GM23338 (cell line): ENCODE results near the gene SLC26A11. TPM values are rescaled to one million over a fixed set of nuclear protein-coding genes. Genes with fewer than 3 reads are reported as not detected.
A peak's percentile ranks its signal among the peaks of the same experiment; 100 is the strongest.

ENCODE experiments used
- ATAC-seq: fragments of 200-7000 bp; cut with Tn5 transposase; 3 replicates; pipeline ENCODE4 v1.9.1; 2020
- DNase-seq: peaks from one replicate; pipeline ENCODE4 v3.0.0-alpha.2; 2015; ENCODE audit warnings: low spot score
- H2AFZ ChIP-seq: fragments of 200-600 bp; sonication (generic); 2 replicates; pipeline ENCODE4 v1.8.0; 2016; ENCODE audit warnings: antibody characterized with exemption, mild to moderate bottlenecking, moderate library complexity
- H3F3A ChIP-seq: fragments of 200-600 bp; sonication (generic); replicated peaks from 2 replicates; pipeline ENCODE4 v1.8.0; 2017; ENCODE audit warnings: antibody characterized with exemption, mixed run types, low read depth
- H3K27ac ChIP-seq: fragments of 200-600 bp; sonication (generic); 2 replicates; pipeline ENCODE4 v1.6.1; 2016; ENCODE audit warnings: low read depth
- H3K27me3 ChIP-seq: fragments of 200-600 bp; sonication (generic); 2 replicates; pipeline ENCODE4 v1.8.0; 2016; ENCODE audit warnings: mild to moderate bottlenecking, mixed run types, moderate library complexity; ENCODE audit not compliant: insufficient read depth
- H3K36me3 ChIP-seq: fragments of 200-600 bp; sonication (generic); 2 replicates; pipeline ENCODE4 v1.8.0; 2016; ENCODE audit warnings: mild to moderate bottlenecking; ENCODE audit not compliant: insufficient read depth
- H3K4me1 ChIP-seq: fragments of 200-600 bp; sonication (generic); 2 replicates; pipeline ENCODE4 v1.8.0; 2016; ENCODE audit warnings: mild to moderate bottlenecking, moderate library complexity; ENCODE audit not compliant: insufficient read depth
- H3K4me2 ChIP-seq: fragments of 200-600 bp; sonication (generic); 2 replicates; pipeline ENCODE4 v1.7.1; 2017; ENCODE audit warnings: mixed run types
- H3K4me3 ChIP-seq: fragments of 200-600 bp; sonication (generic); 2 replicates; pipeline ENCODE4 v1.6.1; 2016; ENCODE audit warnings: mixed run types
- H3K79me2 ChIP-seq: fragments of 200-600 bp; sonication (generic); replicated peaks from 2 replicates; pipeline ENCODE4 v1.8.0; 2017; ENCODE audit warnings: mild to moderate bottlenecking; ENCODE audit not compliant: insufficient read depth
- H3K9me2 ChIP-seq: fragments of 200-600 bp; sonication (generic); 2 replicates; pipeline ENCODE4 v1.8.0; 2017; ENCODE audit not compliant: insufficient read depth
- H4K20me1 ChIP-seq: fragments of 200-600 bp; sonication (generic); replicated peaks from 2 replicates; pipeline ENCODE4 v1.8.0; 2017; ENCODE audit warnings: mild to moderate bottlenecking; ENCODE audit not compliant: insufficient read depth
- H3K27ac Mint-ChIP-seq: 2 replicates; pipeline ENCODE4 v1.8.0; 2020; ENCODE audit warnings: inconsistent platforms, mild to moderate bottlenecking, moderate library complexity, mixed read lengths
- H3K27me3 Mint-ChIP-seq: 3 replicates; pipeline ENCODE4 v1.8.0; 2022; ENCODE audit warnings: low read depth, mild to moderate bottlenecking, moderate library complexity, mixed read lengths, inconsistent platforms; ENCODE audit not compliant: insufficient read depth, poor library complexity
- H3K36me3 Mint-ChIP-seq: 3 replicates; pipeline ENCODE4 v1.8.0; 2021; ENCODE audit warnings: low read depth, mild to moderate bottlenecking, inconsistent platforms, moderate library complexity, mixed read lengths
- H3K4me1 Mint-ChIP-seq: 3 replicates; pipeline ENCODE4 v1.8.0; 2020; ENCODE audit warnings: mild to moderate bottlenecking, inconsistent platforms, mixed read lengths
- H3K4me3 Mint-ChIP-seq: 3 replicates; pipeline ENCODE4 v1.8.0; 2021; ENCODE audit warnings: moderate library complexity, mild to moderate bottlenecking, inconsistent platforms, mixed read lengths
- H3K9me3 Mint-ChIP-seq: 3 replicates; pipeline ENCODE4 v1.8.0; 2020; ENCODE audit warnings: moderate library complexity, mild to moderate bottlenecking, inconsistent platforms, mixed read lengths
- CREB1 ChIP-seq: fragments of 250-450 bp; sonication (Bioruptor Pico); IDR thresholded peaks from 2 replicates; pipeline ENCODE4 v1.5.0; 2020; ENCODE audit warnings: low read depth, mild to moderate bottlenecking, moderate library complexity
- ETS1 ChIP-seq: IDR thresholded peaks from 2 replicates; pipeline ENCODE4 v1.6.1; 2016; ENCODE audit warnings: antibody characterized with exemption
- EZH2 ChIP-seq: fragments of 200-600 bp; sonication (generic); IDR thresholded peaks from one replicate; pipeline ENCODE4 v1.8.0; 2017; ENCODE audit warnings: antibody characterized with exemption, mild to moderate bottlenecking, low read depth; ENCODE audit not compliant: unreplicated experiment
- EZH2phosphoT487 ChIP-seq: fragments of 200-600 bp; sonication (generic); IDR thresholded peaks from one replicate; pipeline ENCODE4 v1.8.1; 2018; ENCODE audit warnings: antibody characterized with exemption; ENCODE audit not compliant: unreplicated experiment
- JUNB ChIP-seq: IDR thresholded peaks from one replicate; pipeline ENCODE4 v1.6.1; 2016; ENCODE audit warnings: antibody characterized with exemption; ENCODE audit not compliant: unreplicated experiment
- NANOG ChIP-seq: IDR thresholded peaks from 2 replicates; pipeline ENCODE4 v1.6.1; 2016; ENCODE audit warnings: antibody characterized with exemption, borderline replicate concordance
- POLR2AphosphoS5 ChIP-seq: IDR thresholded peaks from 2 replicates; pipeline ENCODE4 v1.6.1; 2016; ENCODE audit warnings: antibody characterized with exemption, low read depth
- STAT1 ChIP-seq: IDR thresholded peaks from one replicate; pipeline ENCODE4 v1.6.1; 2016; ENCODE audit warnings: antibody characterized with exemption; ENCODE audit not compliant: unreplicated experiment
- ZNF114 ChIP-seq: fragments of 250-450 bp; sonication (Bioruptor Pico); IDR thresholded peaks from 2 replicates; pipeline ENCODE4 v1.5.0; 2020; ENCODE audit warnings: mild to moderate bottlenecking, moderate library complexity
- ZNF331 ChIP-seq: fragments of 250-450 bp; sonication (Bioruptor Pico); IDR thresholded peaks from 2 replicates; pipeline ENCODE4 v1.5.0; 2020; ENCODE audit warnings: low read depth, mild to moderate bottlenecking, moderate library complexity
- polyA plus RNA-seq: library from polyadenylated mRNA; unstranded; fragments of >200 nt; fragmentation: Nextera tagmentation; extraction: Ambion mirVana; gene quantifications from 2 replicates; pipeline ENCODE4 v1.2.1, GENCODE V29; 2016
- total RNA-seq: library from RNA; depleted of rRNA; stranded (reverse); fragments of >200 nt; shearing (Covaris generic); gene quantifications from 2 replicates; pipeline ENCODE4 v1.2.3, GENCODE V29; 2014
- TF ChIP-seq, protein P1 (sequence below), 2 experiments: fragments of 200-600 bp in 1 of 2; sonication (generic) in 1 of 2; conservative IDR thresholded peaks; 2 replicates each; pipeline versions ENCODE4 v1.5.1 to v1.6.1; 2016 to 2017; ENCODE audit warnings: antibody characterized with exemption in 2 of 2, low read depth in 2 of 2, mild to moderate bottlenecking in 2 of 2, moderate library complexity in 1 of 2
- TF ChIP-seq, protein P2 (sequence below): fragments of 250-450 bp; sonication (Bioruptor Pico); IDR thresholded peaks from 2 replicates; pipeline ENCODE4 v1.5.0; 2020; ENCODE audit warnings: mild to moderate bottlenecking, moderate library complexity

The SLC26A11 gene
- total and polyA plus RNA-seq, 2 experiments from 2014 or later: 10.9 to 23.0 TPM

- Histone ChIP-seq H3K4me1 (no peaks in the 10 kb centered on the region), H3K79me2 (no peaks in the 10 kb centered on the region), H4K20me1 (no peaks in the 10 kb centered on the region), H3K36me3 (peaks cover 12% of the 10 kb centered on the region), H3K27ac (no peak overlapping the region), H3K27me3 (no peaks in the 10 kb centered on the region), H3F3A (no peaks in the 10 kb centered on the region; the same call in 1 of the 2 replicates), H3K4me3 (no peak overlapping the region), H3K9me2 (no peaks in the 10 kb centered on the region), H2AFZ (no peak overlapping the region), H3K4me2 (no peak overlapping the region)
- Mint-ChIP-seq H3K4me1 (no peaks in the 10 kb centered on the region; the same call in 2 of the 3 replicates), H3K36me3 (peaks cover 44% of the 10 kb centered on the region), H3K27ac (no peak overlapping the region; the same call in 1 of the 2 replicates), H3K9me3 (peaks cover 15% of the 10 kb centered on the region), H3K27me3 (peaks cover 7% of the 10 kb centered on the region), H3K4me3 (no peak overlapping the region)
- DNase-seq (peak; percentile 48), ATAC-seq (peak; percentile 83)
- TF ChIP-seq ZNF114 (CRISPR knock-in tag) (no peak), ZNF331 (no peak), EZH2 (no peak), NANOG (no peak), POLR2AphosphoS5 (no peak), ETS1 (no peak), JUNB (no peak), STAT1 (no peak)
- TF ChIP-seq, protein P1, sequence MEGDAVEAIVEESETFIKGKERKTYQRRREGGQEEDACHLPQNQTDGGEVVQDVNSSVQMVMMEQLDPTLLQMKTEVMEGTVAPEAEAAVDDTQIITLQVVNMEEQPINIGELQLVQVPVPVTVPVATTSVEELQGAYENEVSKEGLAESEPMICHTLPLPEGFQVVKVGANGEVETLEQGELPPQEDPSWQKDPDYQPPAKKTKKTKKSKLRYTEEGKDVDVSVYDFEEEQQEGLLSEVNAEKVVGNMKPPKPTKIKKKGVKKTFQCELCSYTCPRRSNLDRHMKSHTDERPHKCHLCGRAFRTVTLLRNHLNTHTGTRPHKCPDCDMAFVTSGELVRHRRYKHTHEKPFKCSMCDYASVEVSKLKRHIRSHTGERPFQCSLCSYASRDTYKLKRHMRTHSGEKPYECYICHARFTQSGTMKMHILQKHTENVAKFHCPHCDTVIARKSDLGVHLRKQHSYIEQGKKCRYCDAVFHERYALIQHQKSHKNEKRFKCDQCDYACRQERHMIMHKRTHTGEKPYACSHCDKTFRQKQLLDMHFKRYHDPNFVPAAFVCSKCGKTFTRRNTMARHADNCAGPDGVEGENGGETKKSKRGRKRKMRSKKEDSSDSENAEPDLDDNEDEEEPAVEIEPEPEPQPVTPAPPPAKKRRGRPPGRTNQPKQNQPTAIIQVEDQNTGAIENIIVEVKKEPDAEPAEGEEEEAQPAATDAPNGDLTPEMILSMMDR (conservative IDR thresholded peaks at IDR 0.05; ENCODE audit: low read depth in 2 of 2): no peak
These were observed 16.7 kb downstream of the SLC26A11 start for GRCh38 chr17:80236911-80237310.

DNA sequence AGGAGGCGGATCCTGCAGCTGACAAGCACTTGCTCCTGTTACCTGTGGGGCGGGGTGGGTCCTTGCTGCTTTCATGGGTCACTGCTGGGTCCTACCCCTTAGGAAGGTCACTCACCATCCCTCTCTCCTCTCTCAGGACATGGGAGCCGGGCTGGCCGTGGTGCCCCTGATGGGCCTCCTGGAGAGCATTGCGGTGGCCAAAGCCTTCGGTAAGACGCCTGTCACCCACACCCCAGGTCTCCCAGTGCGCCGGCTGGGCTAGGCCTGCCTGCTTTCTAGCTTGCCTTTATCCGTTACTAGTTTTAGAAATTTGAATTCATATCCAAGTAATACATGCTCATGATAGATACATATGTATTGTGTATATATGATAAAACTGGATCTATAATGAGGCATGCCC lies 17.2 kb downstream of the SLC26A11 start:
- Histone ChIP-seq H3K36me3 (peaks cover 9% of the 10 kb centered on the region), H3K27me3 (no peaks in the 10 kb centered on the region), H3K79me2 (no peaks in the 10 kb centered on the region), H3K4me2 (no peak overlapping the region), H3F3A (no peaks in the 10 kb centered on the region; the same call in 1 of the 2 replicates), H2AFZ (no peak overlapping the region), H4K20me1 (no peaks in the 10 kb centered on the region), H3K4me1 (no peaks in the 10 kb centered on the region), H3K9me2 (no peaks in the 10 kb centered on the region), H3K4me3 (no peak overlapping the region), H3K27ac (no peak overlapping the region)
- Mint-ChIP-seq H3K27me3 (peaks cover 7% of the 10 kb centered on the region), H3K27ac (no peak overlapping the region), H3K9me3 (peaks cover 10% of the 10 kb centered on the region), H3K4me1 (no peaks in the 10 kb centered on the region; the same call in 2 of the 3 replicates), H3K4me3 (no peak overlapping the region), H3K36me3 (peaks cover 39% of the 10 kb centered on the region)
- ATAC-seq (no peak), DNase-seq (no peak)
- TF ChIP-seq EZH2: no peak
- no peak for TF ChIP-seq ZNF114 (CRISPR knock-in tag)
- TF ChIP-seq EZH2phosphoT487: no peak
- TF ChIP-seq, protein P2, sequence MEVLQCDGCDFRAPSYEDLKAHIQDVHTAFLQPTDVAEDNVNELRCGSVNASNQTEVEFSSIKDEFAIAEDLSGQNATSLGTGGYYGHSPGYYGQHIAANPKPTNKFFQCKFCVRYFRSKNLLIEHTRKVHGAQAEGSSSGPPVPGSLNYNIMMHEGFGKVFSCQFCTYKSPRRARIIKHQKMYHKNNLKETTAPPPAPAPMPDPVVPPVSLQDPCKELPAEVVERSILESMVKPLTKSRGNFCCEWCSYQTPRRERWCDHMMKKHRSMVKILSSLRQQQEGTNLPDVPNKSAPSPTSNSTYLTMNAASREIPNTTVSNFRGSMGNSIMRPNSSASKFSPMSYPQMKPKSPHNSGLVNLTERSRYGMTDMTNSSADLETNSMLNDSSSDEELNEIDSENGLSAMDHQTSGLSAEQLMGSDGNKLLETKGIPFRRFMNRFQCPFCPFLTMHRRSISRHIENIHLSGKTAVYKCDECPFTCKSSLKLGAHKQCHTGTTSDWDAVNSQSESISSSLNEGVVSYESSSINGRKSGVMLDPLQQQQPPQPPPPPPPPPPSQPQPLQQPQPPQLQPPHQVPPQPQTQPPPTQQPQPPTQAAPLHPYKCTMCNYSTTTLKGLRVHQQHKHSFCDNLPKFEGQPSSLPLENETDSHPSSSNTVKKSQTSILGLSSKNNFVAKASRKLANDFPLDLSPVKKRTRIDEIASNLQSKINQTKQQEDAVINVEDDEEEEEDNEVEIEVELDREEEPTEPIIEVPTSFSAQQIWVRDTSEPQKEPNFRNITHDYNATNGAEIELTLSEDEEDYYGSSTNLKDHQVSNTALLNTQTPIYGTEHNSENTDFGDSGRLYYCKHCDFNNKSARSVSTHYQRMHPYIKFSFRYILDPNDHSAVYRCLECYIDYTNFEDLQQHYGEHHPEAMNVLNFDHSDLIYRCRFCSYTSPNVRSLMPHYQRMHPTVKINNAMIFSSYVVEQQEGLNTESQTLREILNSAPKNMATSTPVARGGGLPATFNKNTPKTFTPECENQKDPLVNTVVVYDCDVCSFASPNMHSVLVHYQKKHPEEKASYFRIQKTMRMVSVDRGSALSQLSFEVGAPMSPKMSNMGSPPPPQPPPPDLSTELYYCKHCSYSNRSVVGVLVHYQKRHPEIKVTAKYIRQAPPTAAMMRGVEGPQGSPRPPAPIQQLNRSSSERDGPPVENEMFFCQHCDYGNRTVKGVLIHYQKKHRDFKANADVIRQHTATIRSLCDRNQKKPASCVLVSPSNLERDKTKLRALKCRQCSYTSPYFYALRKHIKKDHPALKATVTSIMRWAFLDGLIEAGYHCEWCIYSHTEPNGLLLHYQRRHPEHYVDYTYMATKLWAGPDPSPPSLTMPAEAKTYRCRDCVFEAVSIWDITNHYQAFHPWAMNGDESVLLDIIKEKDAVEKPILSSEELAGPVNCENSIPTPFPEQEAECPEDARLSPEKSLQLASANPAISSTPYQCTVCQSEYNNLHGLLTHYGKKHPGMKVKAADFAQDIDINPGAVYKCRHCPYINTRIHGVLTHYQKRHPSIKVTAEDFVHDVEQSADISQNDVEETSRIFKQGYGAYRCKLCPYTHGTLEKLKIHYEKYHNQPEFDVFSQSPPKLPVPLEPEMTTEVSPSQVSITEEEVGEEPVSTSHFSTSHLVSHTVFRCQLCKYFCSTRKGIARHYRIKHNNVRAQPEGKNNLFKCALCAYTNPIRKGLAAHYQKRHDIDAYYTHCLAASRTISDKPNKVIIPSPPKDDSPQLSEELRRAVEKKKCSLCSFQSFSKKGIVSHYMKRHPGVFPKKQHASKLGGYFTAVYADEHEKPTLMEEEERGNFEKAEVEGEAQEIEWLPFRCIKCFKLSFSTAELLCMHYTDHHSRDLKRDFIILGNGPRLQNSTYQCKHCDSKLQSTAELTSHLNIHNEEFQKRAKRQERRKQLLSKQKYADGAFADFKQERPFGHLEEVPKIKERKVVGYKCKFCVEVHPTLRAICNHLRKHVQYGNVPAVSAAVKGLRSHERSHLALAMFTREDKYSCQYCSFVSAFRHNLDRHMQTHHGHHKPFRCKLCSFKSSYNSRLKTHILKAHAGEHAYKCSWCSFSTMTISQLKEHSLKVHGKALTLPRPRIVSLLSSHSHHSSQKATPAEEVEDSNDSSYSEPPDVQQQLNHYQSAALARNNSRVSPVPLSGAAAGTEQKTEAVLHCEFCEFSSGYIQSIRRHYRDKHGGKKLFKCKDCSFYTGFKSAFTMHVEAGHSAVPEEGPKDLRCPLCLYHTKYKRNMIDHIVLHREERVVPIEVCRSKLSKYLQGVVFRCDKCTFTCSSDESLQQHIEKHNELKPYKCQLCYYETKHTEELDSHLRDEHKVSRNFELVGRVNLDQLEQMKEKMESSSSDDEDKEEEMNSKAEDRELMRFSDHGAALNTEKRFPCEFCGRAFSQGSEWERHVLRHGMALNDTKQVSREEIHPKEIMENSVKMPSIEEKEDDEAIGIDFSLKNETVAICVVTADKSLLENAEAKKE (CRISPR knock-in tag): no peak
- TF ChIP-seq, protein P1 (conservative IDR thresholded peaks at IDR 0.05; ENCODE audit: low read depth in 2 of 2): no peak
- no peak for TF ChIP-seq POLR2AphosphoS5
- TF ChIP-seq CREB1 (CRISPR knock-in tag): no peak
